Kidney (tissue), 14 donors: ENCODE results near the gene TM9SF4. TPM values are rescaled to one million over a fixed set of nuclear protein-coding genes. Genes with fewer than 3 reads are reported as not detected.

Source experiments
- DNase-seq, 5 donors: peaks; one replicate each; pipeline ENCODE4 v3.0.0-alpha.2; 2013 to 2020
- FAIRE-seq: peaks from 2 replicates; lab custom pipeline; 2012; peaks lifted over from hg19 to GRCh38; lab: Jason Lieb, UNC
- H3K27ac ChIP-seq, 2 donors: one replicate each; pipeline ENCODE4 v1.7.0; 2013; ENCODE audit warnings: low read depth in 2 of 2, low read length in 2 of 2, inconsistent platforms in 1 of 2
- H3K27me3 ChIP-seq: one replicate; pipeline ENCODE4 v1.7.1; 2013; ENCODE audit warnings: low read length, inconsistent platforms; ENCODE audit not compliant: control insufficient read depth, insufficient read depth
- H3K36me3 ChIP-seq, 3 donors: one replicate each; pipeline versions ENCODE4 v1.7.0 to v1.7.1; 2013; ENCODE audit warnings: low read length in 3 of 3, control low read depth in 1 of 3, inconsistent platforms in 1 of 3; ENCODE audit not compliant: insufficient read depth in 3 of 3, control insufficient read depth in 2 of 3
- H3K4me1 ChIP-seq, 3 donors: one replicate each; pipeline versions ENCODE4 v1.7.0 to v1.7.1; 2013; ENCODE audit warnings: low read length in 3 of 3, inconsistent platforms in 1 of 3, low read depth in 1 of 3; ENCODE audit not compliant: control insufficient read depth in 2 of 3, insufficient read depth in 2 of 3
- H3K4me3 ChIP-seq, 3 donors: one replicate each; pipeline versions ENCODE4 v1.7.0 to v1.8.1; 2013; ENCODE audit warnings: low read length in 3 of 3, control low read depth in 1 of 3, inconsistent platforms in 1 of 3
- H3K9ac ChIP-seq, 3 donors: one replicate each; pipeline versions ENCODE4 v1.7.0 to v1.7.1; 2013; ENCODE audit warnings: low read length in 3 of 3, control low read depth in 1 of 3, inconsistent platforms in 1 of 3
- H3K9me3 ChIP-seq, 3 donors: one replicate each; pipeline versions ENCODE4 v1.7.0 to v1.7.1; 2013; ENCODE audit warnings: low read length in 3 of 3, control low read depth in 1 of 3, inconsistent platforms in 1 of 3; ENCODE audit not compliant: control insufficient read depth in 2 of 3, insufficient read depth in 1 of 3
- CTCF ChIP-seq: IDR thresholded peaks from 3 replicates; pipeline ENCODE4 v1.5.1; 2012; ENCODE audit warnings: mild to moderate bottlenecking, moderate library complexity, borderline replicate concordance; ENCODE audit not compliant: insufficient read depth; ENCODE audit errors: extremely low read depth
- intact Hi-C: fragments of 100-400 bp; cut with DNase I; formaldehyde crosslinking; loops from one replicate; pipeline ENCODE4 v1.11.1; 2022
- polyA plus RNA-seq: library from polyadenylated mRNA; stranded (reverse); fragments of 350-450 nt; fragmentation: Illumina TruSeq; extraction: RNeasy Lipid Tissue Mini Kit (QIAGEN cat#74804); gene quantifications from one replicate; pipeline ENCODE4 v1.2.3, GENCODE V29; 2014; ENCODE audit warnings: low read depth, low replicate concordance; ENCODE audit not compliant: insufficient read depth
- total RNA-seq: library from RNA; stranded (reverse); fragmentation: NEBNext Ultra II Directional; extraction: Animal tissue kit (Norgen Biotek cat#: 25700); gene quantifications from one replicate; pipeline ENCODE4 v1.2.1, GENCODE V29; 2021
- donor health status: control.
- donor health status: control.
- donor health status: control.
- donor health status: control.
- donor health status: control.
- donor health status: DM: yes; HTN: yes; CAD: no.
- donor health status: Normal renal cell carcinoma (clear cell type).

TM9SF4 gene
- total and polyA plus RNA-seq, 2 donors from 2014 or later = 26.3 to 52.0 TPM

- peaks cover 0 to 6% (median 0%) of the 10 kb centered on the region in 3 donors for H3K36me3 ChIP-seq
Measured at GRCh38 chr20:32209850-32210605, 100.5 kb downstream of the TM9SF4 start.

GRCh38 chr20:32213870-32214269 is 104.4 kb downstream of the TM9SF4 start:
- FAIRE-seq (no peak), DNase-seq (no peak)
- H3K9me3 ChIP-seq = no peaks in the 10 kb centered on the region
- H3K4me3 ChIP-seq = no peak overlapping the region
- H3K27ac ChIP-seq = no peak overlapping the region
- peaks cover 5 to 33% (median 16%) of the 10 kb centered on the region in 3 donors for H3K36me3 ChIP-seq
- H3K27me3 ChIP-seq = no peaks in the 10 kb centered on the region
- no peak for TF ChIP-seq CTCF
- intact Hi-C loops = no loop called here
- no peak overlapping the region for H3K9ac ChIP-seq
- H3K4me1 ChIP-seq = peaks cover 0 to 12% (median 1%) of the 10 kb centered on the region in 3 donors

More at GRCh38 chr20:32209850-32210605, 100.5 kb downstream of the TM9SF4 start:
- no peak overlapping the region for H3K4me3 ChIP-seq
- H3K27me3 ChIP-seq = no peaks in the 10 kb centered on the region
- peak overlapping the region in 1 of 2 donors; percentile 3 for H3K27ac ChIP-seq
- no peak for TF ChIP-seq CTCF
- peaks cover 0 to 32% (median 24%) of the 10 kb centered on the region in 3 donors for H3K4me1 ChIP-seq
- DNase-seq (no peak), FAIRE-seq (no peak)
- no peaks in the 10 kb centered on the region for H3K9me3 ChIP-seq
- intact Hi-C loops = no loop called here
- H3K9ac ChIP-seq = no peak overlapping the region

GRCh38 chr20:32215147-32215546 is 105.6 kb downstream of the TM9SF4 start:
- intact Hi-C loops = no loop called here
- Histone ChIP-seq H3K27ac (no peak overlapping the region), H3K4me1 (peaks cover 0 to 3% (median 0%) of the 10 kb centered on the region in 3 donors), H3K9me3 (no peaks in the 10 kb centered on the region), H3K4me3 (no peak overlapping the region), H3K9ac (no peak overlapping the region), H3K36me3 (peaks cover 8 to 35% (median 20%) of the 10 kb centered on the region in 3 donors), H3K27me3 (no peaks in the 10 kb centered on the region)
- no peak for TF ChIP-seq CTCF
- no peak for FAIRE-seq
- DNase-seq = no peak
